ENCODE measurements around the gene UNC13A. TPM values are rescaled to one million over a fixed set of nuclear protein-coding genes. Genes with fewer than 3 reads are reported as not detected.

The UNC13A gene
- total RNA-seq, 1 experiment from 2014 or later: 41.1 TPM

DNA sequence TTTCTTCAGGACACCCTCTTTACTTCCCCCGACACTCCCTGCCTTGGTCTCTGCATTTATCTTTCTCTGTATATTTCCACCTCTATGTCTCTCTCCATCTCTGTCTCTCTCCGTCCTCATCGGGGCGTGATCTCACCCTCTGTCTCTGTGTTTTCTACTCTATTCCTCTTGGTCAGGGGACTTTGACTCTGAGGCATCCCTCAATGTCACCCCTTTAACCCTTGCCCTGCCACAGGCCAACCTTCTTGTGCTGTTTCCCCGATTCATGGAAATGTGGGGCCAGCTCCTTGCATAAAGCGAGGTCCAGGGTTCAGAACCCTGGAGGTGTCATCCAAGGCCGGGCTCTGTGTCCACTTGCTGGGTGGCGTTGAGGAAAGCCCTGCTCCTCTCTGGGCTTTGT, 85.9 kb downstream of the UNC13A start:
- Mint-ChIP-seq H3K4me1 (peaks cover 24% of the 10 kb centered on the region), H3K36me3 (no peaks in the 10 kb centered on the region), H3K27me3 (ENCODE audit: low read depth) (peaks cover 24% of the 10 kb centered on the region), H3K4me3 (no peak overlapping the region), H3K27ac (no peak overlapping the region), H3K9me3 (no peaks in the 10 kb centered on the region)
- ChIA-PET POLR2A (no interaction called here), CTCF (no interaction called here)
- TF ChIP-seq TP53 (CRISPR knock-in tag; IDR thresholded peaks at IDR 0.05) (no peak), MXD4 (CRISPR knock-in tag; IDR thresholded peaks at IDR 0.05; ENCODE audit: borderline replicate concordance) (no peak), NFE2L1 (CRISPR knock-in tag; IDR thresholded peaks at IDR 0.05) (no peak)
- TF ChIP-seq, protein P1, sequence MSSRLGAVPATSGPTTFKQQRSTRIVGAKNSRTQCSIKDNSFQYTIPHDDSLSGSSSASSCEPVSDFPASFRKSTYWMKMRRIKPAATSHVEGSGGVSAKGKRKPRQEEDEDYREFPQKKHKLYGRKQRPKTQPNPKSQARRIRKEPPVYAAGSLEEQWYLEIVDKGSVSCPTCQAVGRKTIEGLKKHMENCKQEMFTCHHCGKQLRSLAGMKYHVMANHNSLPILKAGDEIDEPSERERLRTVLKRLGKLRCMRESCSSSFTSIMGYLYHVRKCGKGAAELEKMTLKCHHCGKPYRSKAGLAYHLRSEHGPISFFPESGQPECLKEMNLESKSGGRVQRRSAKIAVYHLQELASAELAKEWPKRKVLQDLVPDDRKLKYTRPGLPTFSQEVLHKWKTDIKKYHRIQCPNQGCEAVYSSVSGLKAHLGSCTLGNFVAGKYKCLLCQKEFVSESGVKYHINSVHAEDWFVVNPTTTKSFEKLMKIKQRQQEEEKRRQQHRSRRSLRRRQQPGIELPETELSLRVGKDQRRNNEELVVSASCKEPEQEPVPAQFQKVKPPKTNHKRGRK (CRISPR knock-in tag; IDR thresholded peaks at IDR 0.05; ENCODE audit: borderline replicate concordance): no peak
- TF ChIP-seq, protein P2, sequence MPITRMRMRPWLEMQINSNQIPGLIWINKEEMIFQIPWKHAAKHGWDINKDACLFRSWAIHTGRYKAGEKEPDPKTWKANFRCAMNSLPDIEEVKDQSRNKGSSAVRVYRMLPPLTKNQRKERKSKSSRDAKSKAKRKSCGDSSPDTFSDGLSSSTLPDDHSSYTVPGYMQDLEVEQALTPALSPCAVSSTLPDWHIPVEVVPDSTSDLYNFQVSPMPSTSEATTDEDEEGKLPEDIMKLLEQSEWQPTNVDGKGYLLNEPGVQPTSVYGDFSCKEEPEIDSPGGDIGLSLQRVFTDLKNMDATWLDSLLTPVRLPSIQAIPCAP (CRISPR knock-in tag; IDR thresholded peaks at IDR 0.05): 0 out of 2 replicates have a peak, but pooled peaks have one; percentile 15
- TF ChIP-seq, protein P3, sequence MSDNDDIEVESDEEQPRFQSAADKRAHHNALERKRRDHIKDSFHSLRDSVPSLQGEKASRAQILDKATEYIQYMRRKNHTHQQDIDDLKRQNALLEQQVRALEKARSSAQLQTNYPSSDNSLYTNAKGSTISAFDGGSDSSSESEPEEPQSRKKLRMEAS (CRISPR knock-in tag; IDR thresholded peaks at IDR 0.05): 0 out of 2 replicates have a peak, but pooled peaks have one; percentile 11
- ATAC-seq: no peak
- no peak for DNase-seq (ENCODE audit: low spot score)

DNA sequence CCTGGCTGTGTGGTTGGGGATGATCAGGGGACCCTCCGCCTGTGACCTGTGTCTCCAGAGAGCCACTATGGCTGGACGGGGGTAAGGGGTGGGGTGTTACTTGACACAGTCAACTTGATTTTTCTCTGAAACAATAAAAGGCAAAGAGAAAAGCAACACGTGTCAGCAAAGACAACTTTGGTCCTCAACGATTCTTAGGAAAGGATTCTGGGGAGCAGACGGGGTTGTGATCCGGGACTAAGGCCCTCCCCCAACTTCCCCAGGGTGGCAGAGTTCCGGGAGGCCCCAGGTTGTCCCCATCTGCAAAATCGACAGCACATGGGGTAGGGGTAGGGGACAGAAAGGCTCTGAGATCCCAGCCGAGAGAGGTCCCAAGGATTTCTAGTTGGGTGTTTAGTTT, 86.5 kb downstream of the UNC13A start:
- H3K27ac Mint-ChIP-seq: no peak overlapping the region
- peaks cover 24% of the 10 kb centered on the region for H3K27me3 Mint-ChIP-seq (ENCODE audit: low read depth)
- TF ChIP-seq, protein P3 (CRISPR knock-in tag; IDR thresholded peaks at IDR 0.05): peak; percentile 12; the same call in 1 of the 2 replicates
- TF ChIP-seq, protein P4, sequence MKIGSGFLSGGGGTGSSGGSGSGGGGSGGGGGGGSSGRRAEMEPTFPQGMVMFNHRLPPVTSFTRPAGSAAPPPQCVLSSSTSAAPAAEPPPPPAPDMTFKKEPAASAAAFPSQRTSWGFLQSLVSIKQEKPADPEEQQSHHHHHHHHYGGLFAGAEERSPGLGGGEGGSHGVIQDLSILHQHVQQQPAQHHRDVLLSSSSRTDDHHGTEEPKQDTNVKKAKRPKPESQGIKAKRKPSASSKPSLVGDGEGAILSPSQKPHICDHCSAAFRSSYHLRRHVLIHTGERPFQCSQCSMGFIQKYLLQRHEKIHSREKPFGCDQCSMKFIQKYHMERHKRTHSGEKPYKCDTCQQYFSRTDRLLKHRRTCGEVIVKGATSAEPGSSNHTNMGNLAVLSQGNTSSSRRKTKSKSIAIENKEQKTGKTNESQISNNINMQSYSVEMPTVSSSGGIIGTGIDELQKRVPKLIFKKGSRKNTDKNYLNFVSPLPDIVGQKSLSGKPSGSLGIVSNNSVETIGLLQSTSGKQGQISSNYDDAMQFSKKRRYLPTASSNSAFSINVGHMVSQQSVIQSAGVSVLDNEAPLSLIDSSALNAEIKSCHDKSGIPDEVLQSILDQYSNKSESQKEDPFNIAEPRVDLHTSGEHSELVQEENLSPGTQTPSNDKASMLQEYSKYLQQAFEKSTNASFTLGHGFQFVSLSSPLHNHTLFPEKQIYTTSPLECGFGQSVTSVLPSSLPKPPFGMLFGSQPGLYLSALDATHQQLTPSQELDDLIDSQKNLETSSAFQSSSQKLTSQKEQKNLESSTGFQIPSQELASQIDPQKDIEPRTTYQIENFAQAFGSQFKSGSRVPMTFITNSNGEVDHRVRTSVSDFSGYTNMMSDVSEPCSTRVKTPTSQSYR (CRISPR knock-in tag; IDR thresholded peaks at IDR 0.05): no peak
- ChIA-PET CTCF (no interaction called here), POLR2A (no interaction called here)
- peaks cover 21% of the 10 kb centered on the region for H3K4me1 Mint-ChIP-seq
- DNase-seq (ENCODE audit: low spot score) (no peak), ATAC-seq (no peak)
- no peaks in the 10 kb centered on the region for H3K36me3 Mint-ChIP-seq
- no peaks in the 10 kb centered on the region for H3K9me3 Mint-ChIP-seq
- H3K4me3 Mint-ChIP-seq: peak overlapping the region; percentile 12; the same call in 1 of the 2 replicates

DNA sequence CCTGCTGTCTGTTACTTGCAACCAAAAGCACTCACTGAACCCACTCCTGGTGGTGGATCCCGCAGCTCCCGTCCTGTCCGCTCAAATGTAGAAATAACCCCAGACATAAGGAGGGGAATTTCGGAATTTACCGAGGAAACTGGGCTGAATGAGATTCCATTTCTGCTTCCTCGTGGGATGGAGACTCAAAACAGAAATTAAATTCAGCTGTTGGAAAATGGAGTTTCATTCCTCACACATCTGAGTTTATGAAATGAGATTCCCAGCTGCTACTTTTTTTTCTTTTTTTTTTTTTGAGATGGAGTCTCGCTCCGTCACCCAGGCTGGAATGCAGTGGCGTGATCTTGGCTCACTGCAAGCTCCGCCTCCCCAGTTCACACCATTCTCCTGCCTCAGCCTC, 88.4 kb downstream of the UNC13A start:
- peaks cover 21% of the 10 kb centered on the region for H3K4me1 Mint-ChIP-seq
- POLR2A ChIA-PET: no interaction called here
- H3K27ac Mint-ChIP-seq: no peak overlapping the region
- DNase-seq (ENCODE audit: low spot score): no peak
- TF ChIP-seq, protein P5, sequence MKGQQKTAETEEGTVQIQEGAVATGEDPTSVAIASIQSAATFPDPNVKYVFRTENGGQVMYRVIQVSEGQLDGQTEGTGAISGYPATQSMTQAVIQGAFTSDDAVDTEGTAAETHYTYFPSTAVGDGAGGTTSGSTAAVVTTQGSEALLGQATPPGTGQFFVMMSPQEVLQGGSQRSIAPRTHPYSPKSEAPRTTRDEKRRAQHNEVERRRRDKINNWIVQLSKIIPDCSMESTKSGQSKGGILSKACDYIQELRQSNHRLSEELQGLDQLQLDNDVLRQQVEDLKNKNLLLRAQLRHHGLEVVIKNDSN (CRISPR knock-in tag; IDR thresholded peaks at IDR 0.05): no peak
- TF ChIP-seq OVOL2 (CRISPR knock-in tag; IDR thresholded peaks at IDR 0.05; ENCODE audit: borderline replicate concordance) (no peak), CREB1 (CRISPR knock-in tag; IDR thresholded peaks at IDR 0.05) (no peak), CREM (CRISPR knock-in tag; IDR thresholded peaks at IDR 0.05) (no peak), ZNF263 (CRISPR knock-in tag; IDR thresholded peaks at IDR 0.05; ENCODE audit: low read depth) (no peak), ZNF396 (CRISPR knock-in tag; IDR thresholded peaks at IDR 0.05; ENCODE audit: borderline replicate concordance) (no peak), HMGA2 (CRISPR knock-in tag; IDR thresholded peaks at IDR 0.05) (no peak), FOXK1 (CRISPR knock-in tag; IDR thresholded peaks at IDR 0.05) (no peak), ZNF138 (CRISPR knock-in tag; conservative IDR thresholded peaks at IDR 0.05) (no peak), MYBL2 (CRISPR knock-in tag; IDR thresholded peaks at IDR 0.05) (no peak), ATF1 (CRISPR knock-in tag; IDR thresholded peaks at IDR 0.05) (no peak), ZNF317 (CRISPR knock-in tag; IDR thresholded peaks at IDR 0.05; ENCODE audit: borderline replicate concordance, low read depth) (no peak), SMAD3 (CRISPR knock-in tag; IDR thresholded peaks at IDR 0.05; ENCODE audit: borderline replicate concordance) (no peak), ZBTB21 (CRISPR knock-in tag; IDR thresholded peaks at IDR 0.05; ENCODE audit: borderline replicate concordance) (no peak)
- TF ChIP-seq, protein P6, sequence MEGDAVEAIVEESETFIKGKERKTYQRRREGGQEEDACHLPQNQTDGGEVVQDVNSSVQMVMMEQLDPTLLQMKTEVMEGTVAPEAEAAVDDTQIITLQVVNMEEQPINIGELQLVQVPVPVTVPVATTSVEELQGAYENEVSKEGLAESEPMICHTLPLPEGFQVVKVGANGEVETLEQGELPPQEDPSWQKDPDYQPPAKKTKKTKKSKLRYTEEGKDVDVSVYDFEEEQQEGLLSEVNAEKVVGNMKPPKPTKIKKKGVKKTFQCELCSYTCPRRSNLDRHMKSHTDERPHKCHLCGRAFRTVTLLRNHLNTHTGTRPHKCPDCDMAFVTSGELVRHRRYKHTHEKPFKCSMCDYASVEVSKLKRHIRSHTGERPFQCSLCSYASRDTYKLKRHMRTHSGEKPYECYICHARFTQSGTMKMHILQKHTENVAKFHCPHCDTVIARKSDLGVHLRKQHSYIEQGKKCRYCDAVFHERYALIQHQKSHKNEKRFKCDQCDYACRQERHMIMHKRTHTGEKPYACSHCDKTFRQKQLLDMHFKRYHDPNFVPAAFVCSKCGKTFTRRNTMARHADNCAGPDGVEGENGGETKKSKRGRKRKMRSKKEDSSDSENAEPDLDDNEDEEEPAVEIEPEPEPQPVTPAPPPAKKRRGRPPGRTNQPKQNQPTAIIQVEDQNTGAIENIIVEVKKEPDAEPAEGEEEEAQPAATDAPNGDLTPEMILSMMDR (IDR thresholded peaks at IDR 0.05): no peak
- TF ChIP-seq, protein P7, sequence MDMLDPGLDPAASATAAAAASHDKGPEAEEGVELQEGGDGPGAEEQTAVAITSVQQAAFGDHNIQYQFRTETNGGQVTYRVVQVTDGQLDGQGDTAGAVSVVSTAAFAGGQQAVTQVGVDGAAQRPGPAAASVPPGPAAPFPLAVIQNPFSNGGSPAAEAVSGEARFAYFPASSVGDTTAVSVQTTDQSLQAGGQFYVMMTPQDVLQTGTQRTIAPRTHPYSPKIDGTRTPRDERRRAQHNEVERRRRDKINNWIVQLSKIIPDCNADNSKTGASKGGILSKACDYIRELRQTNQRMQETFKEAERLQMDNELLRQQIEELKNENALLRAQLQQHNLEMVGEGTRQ (CRISPR knock-in tag; IDR thresholded peaks at IDR 0.05): no peak
- no peaks in the 10 kb centered on the region for H3K36me3 Mint-ChIP-seq
- no peak overlapping the region for H3K4me3 Mint-ChIP-seq
- no peak for ATAC-seq
- H3K27me3 Mint-ChIP-seq (ENCODE audit: low read depth): peaks cover 24% of the 10 kb centered on the region
- CTCF ChIA-PET: interaction anchor here (1.5 kb wide), 1 partner anchor 23 kb away, joined by 5 read pairs; no protein-coding TSS in a partner anchor
- H3K9me3 Mint-ChIP-seq: no peaks in the 10 kb centered on the region

Data from WTC11 (cell line).